Transverse colon (tissue), 4 donors: ENCODE measurements around the gene VAV2. TPM values are rescaled to one million over a fixed set of nuclear protein-coding genes. Genes with fewer than 3 reads are reported as not detected.

Source experiments
- DNase-seq: peaks from one replicate; pipeline ENCODE4 v3.0.0-alpha.2; 2019
- H3K27ac ChIP-seq, 4 donors: fragments of 200-600 bp; sonication (generic); 2 replicates each; pipeline ENCODE4 v1.5.1; 2016 to 2018; ENCODE audit warnings: inconsistent platforms in 4 of 4
- H3K27me3 ChIP-seq: fragments of 200-600 bp; sonication (generic); 2 replicates; pipeline ENCODE4 v1.5.1; 2017; ENCODE audit warnings: inconsistent platforms
- H3K36me3 ChIP-seq, 4 donors: fragments of 200-600 bp; sonication (generic); 2 replicates each; pipeline ENCODE4 v1.5.1; 2017 to 2019; ENCODE audit warnings: inconsistent platforms in 4 of 4
- H3K4me1 ChIP-seq, 4 donors: fragments of 200-600 bp; sonication (generic); 2 replicates each; pipeline ENCODE4 v1.5.1; 2017 to 2020; ENCODE audit warnings: inconsistent platforms in 4 of 4
- H3K4me3 ChIP-seq, 4 donors: fragments of 200-600 bp; sonication (generic); 1 replicate in 1 of 4; 2 replicates in 3 of 4; pipeline versions ENCODE4 v1.5.1 to v1.6.1; 2017 to 2019; ENCODE audit warnings: inconsistent platforms in 4 of 4
- H3K9me3 ChIP-seq, 2 donors: fragments of 200-600 bp; sonication (generic); 2 replicates each; pipeline ENCODE4 v1.5.1; 2017 to 2019; ENCODE audit warnings: inconsistent platforms in 2 of 2
- EP300 ChIP-seq: sonication (generic); formaldehyde crosslinking; IDR thresholded peaks from one replicate; pipeline ENCODE4 v1.6.1; 2017; ENCODE audit warnings: antibody characterized with exemption, low read depth
- POLR2A ChIP-seq: fragments of 450-650 bp; IDR thresholded peaks from one replicate; pipeline ENCODE4 v1.6.1; 2016; ENCODE audit warnings: antibody characterized with exemption, mild to moderate bottlenecking, moderate library complexity
- POLR2AphosphoS5 ChIP-seq, 3 donors: sonication (generic); formaldehyde crosslinking; IDR thresholded peaks; one replicate each; pipeline ENCODE4 v1.6.1; 2016; ENCODE audit warnings: antibody characterized with exemption in 3 of 3
- WGBS, 2 donors: methylation state at CpG; one replicate each; pipeline ENCODE4 v1.1.5; 2018; ENCODE audit warnings: low coverage in 1 of 2; 5-methylcytosine and 5-hydroxymethylcytosine counted together
- in situ Hi-C, 4 donors: fragments of 200-750 bp; cut with MboI; loops; one replicate each; pipeline versions ENCODE4 v1.15.0 to v1.15.1; 2017; ENCODE audit warnings: low sequenced_read_pairs in 3 of 4, low pct_ligation_motif_present in 1 of 4, low pct_unique_long_range_greater_than_20kb in 1 of 4
- intact Hi-C: fragments of 100-400 bp; cut with DNase I; formaldehyde crosslinking; loops from one replicate; pipeline ENCODE4 v1.15.1; 2023; ENCODE audit warnings: low total_unique reads
- total RNA-seq, 4 donors: library from RNA; depleted of rRNA; stranded (reverse); fragments of >200 nt; gene quantifications; one replicate each; pipeline ENCODE4 v1.1.0, GENCODE V29; 2016
- TF ChIP-seq, protein P1 (sequence below), 5 experiments: fragments of 200-600 bp in 3 of 5; fragments of 450-650 bp in 2 of 5; sonication (generic) in 3 of 5; IDR thresholded peaks; 1 replicate in 2 of 5; 2 replicates in 3 of 5; pipeline ENCODE4 v1.5.1; 2016 to 2017; ENCODE audit warnings: antibody characterized with exemption in 5 of 5, inconsistent platforms in 3 of 5, mild to moderate bottlenecking in 2 of 5, moderate library complexity in 1 of 5

The VAV2 gene
- total RNA-seq, 4 donors from 2014 or later: 8.2 to 52.4 (median 24.5) TPM

DNA sequence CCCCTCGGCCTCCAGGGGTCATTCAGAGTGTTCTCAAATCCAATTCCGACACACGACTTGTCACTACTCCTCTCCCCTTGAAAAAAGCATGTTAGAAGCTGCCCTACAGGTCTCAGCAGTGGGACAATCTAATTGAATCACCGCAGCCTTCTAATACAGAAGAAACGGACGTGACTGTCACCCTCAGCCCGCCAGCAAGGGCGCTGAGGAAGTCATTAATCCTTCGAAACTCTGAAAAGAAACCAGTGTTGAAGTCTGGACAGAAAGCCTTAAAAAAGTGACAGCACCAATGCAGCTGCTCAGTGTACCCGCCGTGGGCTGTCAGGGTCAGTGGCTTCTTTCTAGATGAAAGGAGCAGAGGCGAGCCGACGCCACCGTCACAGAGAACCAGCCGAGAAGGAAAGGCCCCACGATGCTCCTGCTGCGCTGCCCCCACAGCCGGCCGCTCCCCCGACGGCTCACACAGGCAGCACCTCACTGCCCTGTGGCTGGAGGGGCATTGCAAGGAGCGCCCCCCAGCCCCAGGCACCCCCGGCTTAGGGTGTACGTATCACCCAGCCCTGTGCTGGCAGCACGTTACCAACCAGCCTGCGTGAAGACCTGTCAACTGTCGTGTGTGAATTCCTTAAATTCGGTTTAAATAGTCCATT is 38.8 kb upstream of the VAV2 start:
- Histone ChIP-seq H3K9me3 (no peaks in the 10 kb centered on the region), H3K27me3 (no peaks in the 10 kb centered on the region), H3K36me3 (peaks cover 0 to 34% (median 13%) of the 10 kb centered on the region in 4 donors), H3K4me1 (peaks cover 0 to 7% (median 6%) of the 10 kb centered on the region in 4 donors), H3K27ac (no peak overlapping the region), H3K4me3 (no peak overlapping the region)
- 71 to 90% methylated on average over 2 to 29 of the region's 29 CpGs for WGBS, 2 donors
- intact Hi-C loops (no loop called here), in situ Hi-C loops (no loop called here)
- no peak for DNase-seq
- TF ChIP-seq POLR2AphosphoS5 (IDR thresholded peaks at IDR 0.05): no peak
- no peak for TF ChIP-seq POLR2A
- no peak for TF ChIP-seq EP300
- TF ChIP-seq, protein P1, sequence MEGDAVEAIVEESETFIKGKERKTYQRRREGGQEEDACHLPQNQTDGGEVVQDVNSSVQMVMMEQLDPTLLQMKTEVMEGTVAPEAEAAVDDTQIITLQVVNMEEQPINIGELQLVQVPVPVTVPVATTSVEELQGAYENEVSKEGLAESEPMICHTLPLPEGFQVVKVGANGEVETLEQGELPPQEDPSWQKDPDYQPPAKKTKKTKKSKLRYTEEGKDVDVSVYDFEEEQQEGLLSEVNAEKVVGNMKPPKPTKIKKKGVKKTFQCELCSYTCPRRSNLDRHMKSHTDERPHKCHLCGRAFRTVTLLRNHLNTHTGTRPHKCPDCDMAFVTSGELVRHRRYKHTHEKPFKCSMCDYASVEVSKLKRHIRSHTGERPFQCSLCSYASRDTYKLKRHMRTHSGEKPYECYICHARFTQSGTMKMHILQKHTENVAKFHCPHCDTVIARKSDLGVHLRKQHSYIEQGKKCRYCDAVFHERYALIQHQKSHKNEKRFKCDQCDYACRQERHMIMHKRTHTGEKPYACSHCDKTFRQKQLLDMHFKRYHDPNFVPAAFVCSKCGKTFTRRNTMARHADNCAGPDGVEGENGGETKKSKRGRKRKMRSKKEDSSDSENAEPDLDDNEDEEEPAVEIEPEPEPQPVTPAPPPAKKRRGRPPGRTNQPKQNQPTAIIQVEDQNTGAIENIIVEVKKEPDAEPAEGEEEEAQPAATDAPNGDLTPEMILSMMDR (IDR thresholded peaks at IDR 0.05): no peak

DNA sequence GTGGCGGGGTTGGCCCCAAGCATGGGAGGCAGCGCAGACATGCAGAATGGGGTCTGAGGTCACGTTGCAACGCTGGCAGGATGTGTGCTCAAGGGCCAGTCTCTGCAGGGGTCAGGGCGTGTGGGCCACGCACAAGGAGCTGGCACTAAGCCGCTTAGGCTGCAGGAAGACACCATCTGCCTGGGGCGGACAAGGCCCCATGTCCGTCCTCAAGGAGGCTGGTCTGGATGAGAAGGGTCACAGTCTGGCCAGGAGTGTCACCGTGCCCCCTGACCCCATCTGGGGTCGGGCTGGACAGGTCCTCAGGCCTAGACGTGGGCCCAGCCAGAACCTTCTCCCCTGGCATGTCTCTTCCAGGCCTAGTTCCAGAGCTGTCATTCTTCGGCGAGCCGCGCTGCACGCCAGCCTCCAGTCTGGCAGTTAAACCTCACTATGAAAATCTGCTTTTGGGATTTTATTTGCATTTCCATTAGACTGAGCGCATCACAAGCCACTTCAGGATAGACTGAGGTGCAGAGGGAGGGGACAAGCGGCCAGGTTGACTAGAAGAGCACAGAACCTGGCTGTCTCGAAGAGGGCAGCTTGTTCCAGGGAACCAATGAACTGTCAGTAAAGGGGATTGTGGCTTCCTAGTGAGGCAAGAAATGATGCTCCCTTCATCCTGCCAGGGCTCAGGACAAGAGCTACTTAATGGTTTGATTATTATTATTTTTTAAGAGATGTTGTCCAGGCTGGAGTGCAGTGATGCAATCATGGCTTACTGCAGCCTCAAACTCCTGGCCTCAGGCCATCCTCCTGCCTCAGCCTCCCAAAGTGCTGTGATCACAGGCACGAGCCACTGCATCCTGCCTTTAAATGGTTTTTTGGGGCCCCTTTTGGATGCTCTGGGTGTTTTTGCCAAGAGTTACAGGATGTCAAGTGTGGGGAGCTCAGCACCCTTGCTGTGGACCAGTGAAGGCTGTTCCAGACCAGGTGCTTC is 37.4 kb upstream of the VAV2 start:
- no peaks in the 10 kb centered on the region for H3K27me3 ChIP-seq
- H3K27ac ChIP-seq: no peak overlapping the region
- intact Hi-C loops (no loop called here), in situ Hi-C loops (no loop called here)
- no peak for TF ChIP-seq POLR2A
- TF ChIP-seq, protein P1 (IDR thresholded peaks at IDR 0.05): no peak
- TF ChIP-seq POLR2AphosphoS5 (IDR thresholded peaks at IDR 0.05): no peak
- no peak for TF ChIP-seq EP300
- DNase-seq: no peak
- peaks cover 0 to 25% (median 9%) of the 10 kb centered on the region in 4 donors for H3K36me3 ChIP-seq
- no peaks in the 10 kb centered on the region for H3K9me3 ChIP-seq
- H3K4me3 ChIP-seq: no peak overlapping the region
- H3K4me1 ChIP-seq: peaks cover 0 to 13% (median 11%) of the 10 kb centered on the region in 4 donors
- 92% methylated on average over 21 of the region's 21 CpGs; no CpG with 5 or more reads in 1 of the 2 donors for WGBS, 2 donors

DNA sequence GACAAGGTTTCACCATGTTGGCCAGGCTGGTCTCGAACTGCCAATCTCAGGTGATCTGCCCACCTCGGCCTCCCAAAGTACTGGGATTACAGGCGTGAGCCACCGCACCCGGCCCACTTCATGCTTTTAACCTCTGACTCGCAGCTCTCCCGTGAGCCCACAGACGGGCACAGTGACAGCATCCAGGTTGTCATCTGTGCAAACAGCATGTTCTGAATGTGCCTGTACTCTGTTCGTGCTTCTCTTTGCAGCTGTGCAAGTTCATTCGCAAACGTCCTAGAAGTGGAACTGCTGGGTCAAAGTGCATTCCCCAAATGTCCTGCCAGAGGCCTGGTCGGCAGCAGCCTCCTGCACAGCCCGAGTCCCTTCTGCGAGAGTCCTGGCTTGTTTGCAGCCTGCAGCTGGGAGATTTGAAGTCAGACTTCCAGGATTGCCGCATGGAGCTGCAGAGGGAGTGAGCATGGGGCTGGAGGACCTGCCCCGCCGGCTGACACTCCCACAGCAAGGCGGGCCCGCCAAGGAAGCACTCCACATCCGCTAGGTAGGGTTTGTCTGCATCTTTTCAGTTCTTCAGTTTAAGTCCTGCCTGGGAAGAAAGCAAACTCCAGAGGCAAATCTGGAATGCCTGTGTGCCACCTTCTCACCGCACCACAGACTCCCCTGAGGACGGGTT is 36.6 kb upstream of the VAV2 start:
- intact Hi-C loops (no loop called here), in situ Hi-C loops (no loop called here)
- no peak overlapping the region for H3K27ac ChIP-seq
- TF ChIP-seq, protein P1 (IDR thresholded peaks at IDR 0.05): no peak
- TF ChIP-seq POLR2AphosphoS5 (IDR thresholded peaks at IDR 0.05) (no peak), POLR2A (no peak), EP300 (no peak)
- no peaks in the 10 kb centered on the region for H3K27me3 ChIP-seq
- no peak overlapping the region for H3K4me3 ChIP-seq
- H3K9me3 ChIP-seq: no peaks in the 10 kb centered on the region
- DNase-seq: no peak
- peaks cover 0 to 18% (median 9%) of the 10 kb centered on the region in 4 donors for H3K36me3 ChIP-seq
- WGBS, 2 donors: 90% methylated on average over 22 of the region's 22 CpGs; no CpG with 5 or more reads in 1 of the 2 donors
- peaks cover 0 to 17% (median 11%) of the 10 kb centered on the region in 4 donors for H3K4me1 ChIP-seq

DNA sequence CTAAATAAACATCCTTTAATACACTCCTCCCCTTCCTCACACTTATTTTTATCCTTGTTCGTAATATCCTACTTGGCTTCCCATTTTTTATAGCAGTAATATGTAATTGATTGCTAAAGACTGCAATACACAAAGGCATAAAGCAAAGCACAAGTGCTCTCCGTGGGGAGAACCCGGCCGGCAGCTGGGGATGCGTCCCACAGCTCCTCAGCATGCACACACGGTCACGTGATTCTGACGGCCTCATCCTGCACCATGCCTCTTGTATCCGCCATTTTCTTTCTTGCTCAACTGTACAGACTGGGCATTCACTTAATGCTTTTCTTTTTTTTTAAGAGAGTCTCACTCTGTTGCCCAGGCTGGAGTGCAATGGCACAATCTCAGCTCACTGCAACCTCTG is 36.0 kb upstream of the VAV2 start:
- peaks cover 0 to 13% (median 6%) of the 10 kb centered on the region in 4 donors for H3K36me3 ChIP-seq
- DNase-seq: no peak

More for the DNA sequence above, 36.0 kb upstream of the VAV2 start:
- TF ChIP-seq POLR2AphosphoS5 (IDR thresholded peaks at IDR 0.05): no peak
- TF ChIP-seq POLR2A: no peak
- TF ChIP-seq, protein P1 (IDR thresholded peaks at IDR 0.05): no peak
- no peak for TF ChIP-seq EP300
- Histone ChIP-seq H3K4me3 (no peak overlapping the region), H3K9me3 (no peaks in the 10 kb centered on the region), H3K27ac (no peak overlapping the region), H3K4me1 (peaks cover 0 to 17% (median 11%) of the 10 kb centered on the region in 4 donors), H3K27me3 (no peaks in the 10 kb centered on the region)
- intact Hi-C loops: no loop called here
- WGBS, 2 donors: 89 to 95% methylated on average over 8 to 9 of the region's 9 CpGs
- in situ Hi-C loops: no loop called here
